Measurements from ENCODE around the gene FCER2.
"Not testable (repeated sequence)": the region's sequence is repeated elsewhere in the genome, so short reads cannot be mapped to it uniquely, and the experiment has no call there.

Gene FCER2, protein sequence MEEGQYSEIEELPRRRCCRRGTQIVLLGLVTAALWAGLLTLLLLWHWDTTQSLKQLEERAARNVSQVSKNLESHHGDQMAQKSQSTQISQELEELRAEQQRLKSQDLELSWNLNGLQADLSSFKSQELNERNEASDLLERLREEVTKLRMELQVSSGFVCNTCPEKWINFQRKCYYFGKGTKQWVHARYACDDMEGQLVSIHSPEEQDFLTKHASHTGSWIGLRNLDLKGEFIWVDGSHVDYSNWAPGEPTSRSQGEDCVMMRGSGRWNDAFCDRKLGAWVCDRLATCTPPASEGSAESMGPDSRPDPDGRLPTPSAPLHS

DNA sequence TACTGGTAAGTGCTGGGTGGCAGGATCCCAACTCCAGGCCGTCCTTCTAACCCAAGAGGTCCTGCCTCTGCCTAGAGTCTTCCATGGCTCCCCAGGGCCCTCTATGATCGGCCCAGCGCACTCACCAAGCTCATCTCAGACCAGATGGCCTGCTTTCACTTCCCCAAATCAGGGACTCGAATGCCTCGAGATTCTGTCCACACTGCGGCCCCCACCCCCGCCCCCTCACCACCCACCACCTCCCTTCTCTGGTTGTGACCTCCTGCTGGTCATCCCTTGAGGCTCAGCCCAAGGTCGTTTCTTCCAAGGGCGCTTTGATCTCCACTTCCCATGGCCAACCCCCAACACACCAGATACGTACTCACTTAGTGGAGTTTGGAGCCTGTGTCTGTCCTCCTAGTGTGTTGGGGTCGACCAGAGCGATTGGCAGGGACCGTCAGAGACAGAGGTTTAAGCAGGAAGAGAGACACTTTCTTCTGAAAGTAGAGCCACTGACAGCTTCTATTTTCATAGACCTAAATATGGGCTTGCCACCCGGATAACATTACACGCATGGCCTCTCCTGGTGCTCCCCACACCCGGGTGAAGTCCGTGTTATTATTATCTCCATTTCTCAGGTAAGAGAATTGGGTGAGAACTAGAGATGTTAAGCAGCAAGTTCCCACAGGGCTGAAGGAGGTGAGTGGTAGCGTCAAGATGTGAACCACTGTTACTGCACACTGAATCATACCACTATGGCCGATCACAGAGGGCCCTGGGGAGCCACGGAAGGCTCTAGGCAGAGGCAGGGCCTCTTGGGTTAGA is at the start of gene FCER2:
FCER2 (minus strand) TSS at position 478 of the 804 bp plus-strand sequence. CDS start 2,371 bp downstream, outside the sequence.
- in situ Hi-C loops (cut with HindIII; ENCODE audit: low sequenced_read_pairs) = loop anchor here (25.0 kb wide), 1 partner anchor 160 kb away; the partner anchor contains the start of gene PRR36

DNA sequence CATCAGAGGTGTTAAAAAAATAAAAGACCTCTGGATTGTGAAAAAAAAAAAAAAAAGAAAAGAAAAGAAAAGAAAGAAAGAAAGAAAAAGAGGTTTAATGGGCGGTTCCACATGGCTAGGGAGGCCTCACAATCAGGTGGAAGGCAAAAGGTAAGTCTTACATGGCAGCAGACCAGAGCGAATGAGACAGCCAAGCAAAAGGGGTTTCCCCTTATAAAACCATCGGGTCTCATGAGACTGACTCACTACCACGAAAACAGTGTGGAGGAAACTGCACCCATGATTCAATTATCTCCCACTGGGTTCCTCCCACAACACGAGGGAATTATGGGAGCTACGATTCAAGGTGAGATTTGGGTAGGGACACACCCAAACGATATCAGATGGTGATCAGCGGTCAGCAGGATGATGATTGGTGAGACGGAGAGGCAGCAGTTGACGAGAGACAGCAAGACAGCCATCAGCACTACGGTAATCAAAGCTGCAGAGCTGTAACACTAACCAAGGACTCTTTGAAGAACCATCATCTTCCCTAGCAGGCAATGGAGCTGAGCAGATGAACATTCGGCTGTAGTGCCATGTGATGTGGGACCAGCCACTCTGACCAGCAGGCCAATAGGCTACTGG is 49.3 kb upstream of the FCER2 start:
- in situ Hi-C loops (cut with HindIII; ENCODE audit: low sequenced_read_pairs) = no loop called here

DNA sequence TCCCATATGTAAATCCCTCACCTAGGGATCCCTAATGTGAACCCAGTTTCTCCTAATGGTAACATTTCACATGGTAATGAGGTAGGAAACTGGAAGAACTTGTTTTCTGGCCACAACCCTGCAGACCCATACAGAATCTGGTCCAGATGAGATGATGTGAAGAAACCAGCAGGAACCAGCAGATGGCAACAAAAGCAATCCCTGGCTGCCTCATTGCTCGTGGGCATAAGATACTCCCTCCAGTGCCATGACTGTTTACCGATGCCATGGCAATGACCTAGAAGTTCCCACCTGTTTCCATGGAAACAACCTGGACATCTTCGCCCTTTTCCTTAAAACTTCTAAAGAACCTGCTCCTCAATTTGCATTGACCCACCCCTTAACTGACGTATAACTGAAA is 46.8 kb upstream of the FCER2 start:
- in situ Hi-C loops (cut with HindIII; ENCODE audit: low sequenced_read_pairs) = no loop called here

DNA sequence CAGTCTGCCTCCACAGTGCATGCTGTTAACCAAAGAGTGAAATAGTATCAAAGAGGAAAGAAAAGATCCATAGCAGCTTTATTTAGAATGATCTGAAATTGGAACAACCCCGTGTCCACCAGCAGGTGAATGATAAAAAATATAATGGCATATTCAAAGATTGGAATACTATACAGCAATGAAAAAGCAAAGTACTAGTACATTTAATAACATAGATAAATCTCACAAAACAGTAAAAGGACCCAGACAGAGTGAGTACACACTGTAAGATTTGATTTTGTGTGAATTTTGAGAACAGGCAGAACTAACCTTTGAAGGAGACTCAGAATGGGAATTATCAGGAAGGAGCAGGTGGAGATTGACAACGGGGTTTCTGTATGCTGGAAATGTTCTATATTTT is 46.2 kb upstream of the FCER2 start:
- in situ Hi-C loops (cut with HindIII; ENCODE audit: low sequenced_read_pairs) = no loop called here

DNA sequence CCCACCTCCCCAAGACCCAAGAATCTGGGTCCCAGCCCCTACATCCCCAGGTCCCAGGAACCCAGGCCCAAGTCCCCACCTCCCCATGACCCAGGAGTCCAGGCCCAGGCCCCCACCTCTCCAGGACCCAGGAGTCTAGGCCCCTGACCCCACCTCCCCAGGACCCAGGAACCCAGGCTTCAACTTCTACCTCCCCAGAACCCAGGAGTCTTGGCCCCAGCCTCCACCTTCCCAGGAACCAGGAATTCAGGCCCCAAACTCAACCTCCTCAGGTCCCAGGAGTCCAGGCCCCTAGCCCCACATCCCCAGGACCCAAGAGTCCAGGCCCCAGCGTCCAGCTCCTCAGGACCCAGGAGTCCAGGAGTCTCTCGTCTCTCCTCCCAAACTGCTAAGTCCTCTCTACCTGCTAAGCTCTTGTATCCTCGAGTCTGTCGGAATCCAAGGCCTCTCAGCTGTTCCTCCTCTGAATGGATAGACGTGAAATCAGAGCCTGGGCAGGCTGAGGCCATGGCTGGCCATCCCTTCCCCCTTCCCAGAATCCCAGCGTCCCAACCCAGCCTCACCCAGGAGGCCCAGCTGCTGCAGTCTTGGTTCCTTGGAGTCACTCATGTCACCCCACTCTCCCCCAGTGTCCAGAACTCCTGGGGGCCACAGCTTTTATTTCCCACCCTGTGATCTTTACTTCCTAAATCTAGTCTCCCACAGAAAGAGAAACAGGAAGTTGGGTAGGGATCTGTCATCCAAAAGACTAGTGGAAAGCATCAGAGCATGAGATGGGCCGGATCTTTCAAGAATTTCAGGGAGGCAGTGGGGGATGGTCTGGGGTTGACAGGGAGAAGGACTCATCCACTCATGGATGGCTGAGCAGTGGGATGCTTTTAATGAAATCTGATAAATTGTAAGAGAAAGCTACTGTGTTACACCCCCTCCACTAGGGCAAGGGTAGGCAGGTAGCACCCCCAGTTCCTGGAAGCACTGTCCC is 45.3 kb upstream of the FCER2 start, which contains the start of gene CD209:
CD209 (minus strand) TSS at position 632 of the 982 bp plus-strand sequence; CDS start at position 609, 23 bp downstream.
- in situ Hi-C loops (cut with HindIII; ENCODE audit: low sequenced_read_pairs) = no loop called here

DNA sequence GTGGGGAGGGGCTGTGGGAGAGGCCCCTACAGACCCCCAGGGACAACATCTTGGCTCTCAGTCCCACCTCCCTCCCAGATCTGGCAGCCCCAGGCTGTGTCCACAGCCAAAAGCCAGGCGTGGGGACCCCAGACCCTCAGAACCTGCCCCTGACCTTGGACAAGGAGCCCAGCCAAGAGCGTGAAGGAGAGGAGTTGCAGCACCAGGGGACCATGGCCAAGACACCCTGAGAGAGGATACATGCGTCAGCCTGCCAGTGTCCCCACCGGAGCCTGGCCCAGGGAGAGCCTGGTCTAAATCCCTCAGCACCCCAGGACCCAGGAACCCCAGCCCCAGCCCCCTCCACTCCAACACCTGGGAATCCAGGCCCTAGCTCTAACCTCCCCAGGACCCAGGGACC is 44.4 kb upstream of the FCER2 start:
- in situ Hi-C loops (cut with HindIII; ENCODE audit: low sequenced_read_pairs) = not testable (repeated sequence)

DNA sequence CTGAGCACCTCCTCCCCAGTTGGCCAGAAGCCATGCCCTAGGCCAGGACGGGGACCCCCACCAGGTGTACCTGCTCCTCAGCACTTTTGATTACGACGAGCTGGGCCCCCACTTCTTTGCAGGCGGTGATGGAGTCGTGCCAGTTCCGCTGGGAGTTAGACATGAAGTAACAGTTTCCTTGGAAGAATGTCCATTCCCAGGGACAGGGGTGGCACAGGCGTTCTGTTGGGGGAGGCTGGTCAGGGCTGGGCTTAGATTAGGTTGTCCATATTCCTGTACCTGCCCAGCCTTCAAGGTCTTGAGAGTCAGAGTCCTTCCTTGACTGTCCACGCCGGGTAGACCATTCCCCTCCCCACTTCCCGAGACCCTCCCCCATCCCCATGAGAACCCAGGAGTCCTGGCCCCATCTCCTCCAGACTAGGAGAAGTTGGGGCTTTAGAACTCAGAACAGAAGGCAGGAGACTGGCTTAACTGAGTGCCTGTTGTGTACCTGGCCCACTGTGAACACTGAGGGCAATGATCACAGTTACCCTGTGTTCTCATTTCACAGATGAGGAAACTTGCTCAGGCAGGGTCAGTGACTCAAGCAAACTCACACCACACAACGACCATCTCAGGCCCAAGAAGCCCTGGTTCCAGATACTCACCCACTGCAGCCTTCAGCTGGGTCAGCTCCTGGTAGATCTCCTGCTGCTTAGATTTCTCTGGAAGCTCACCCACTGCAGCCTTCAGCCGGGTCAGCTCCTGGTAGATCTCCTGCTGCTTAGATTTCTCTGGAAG is 43.1 kb upstream of the FCER2 start:
- in situ Hi-C loops (cut with HindIII; ENCODE audit: low sequenced_read_pairs) = no loop called here

DNA sequence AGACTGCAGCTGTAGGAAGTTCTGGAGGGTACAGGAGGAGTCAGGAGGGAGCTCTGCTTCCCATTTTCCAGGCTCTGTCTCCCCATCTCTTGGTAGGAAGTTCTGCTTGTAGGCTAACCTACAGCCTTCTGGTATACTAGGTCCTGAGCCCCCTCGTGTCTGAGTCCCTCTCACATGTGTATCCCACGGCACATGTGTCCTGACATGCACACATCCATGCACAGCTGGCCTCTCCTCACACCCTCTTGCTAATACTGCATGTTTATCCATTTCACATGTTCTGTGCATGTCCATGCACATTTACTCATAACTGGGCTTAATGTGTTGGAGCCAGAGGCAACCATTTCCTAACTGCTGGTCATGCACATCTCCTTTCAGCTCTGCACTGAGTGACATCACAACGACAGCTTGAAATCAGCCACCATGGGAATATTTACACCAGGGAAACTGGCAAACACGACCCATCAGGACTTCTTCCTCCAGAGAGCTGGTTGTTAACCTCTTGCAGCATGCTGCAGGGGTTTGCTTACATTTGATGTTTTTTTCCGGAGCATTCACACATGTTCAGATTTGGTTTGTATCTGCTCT is 42.4 kb upstream of the FCER2 start:
- in situ Hi-C loops (cut with HindIII; ENCODE audit: low sequenced_read_pairs) = no loop called here

DNA sequence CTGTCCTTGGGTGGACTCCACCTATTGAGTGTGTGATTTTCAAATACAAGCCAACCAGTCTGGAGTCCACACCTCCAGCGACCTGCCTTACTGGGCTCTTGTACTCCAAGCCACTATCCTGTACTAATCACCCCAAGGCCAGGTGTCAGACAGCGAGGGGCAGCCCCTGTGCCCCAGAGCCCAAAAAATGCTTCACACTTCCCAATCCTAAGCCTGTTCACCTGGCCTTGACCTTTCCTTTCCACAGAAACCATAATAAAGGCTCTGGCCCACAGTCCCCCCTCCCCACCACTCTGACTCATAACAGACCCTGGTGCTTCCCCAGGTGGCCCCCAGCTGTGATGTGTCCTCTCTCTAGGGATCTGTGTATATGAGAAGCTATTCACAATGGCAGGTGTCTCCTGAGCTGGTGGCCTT is 41.5 kb upstream of the FCER2 start:
- in situ Hi-C loops (cut with HindIII; ENCODE audit: low sequenced_read_pairs) = no loop called here

DNA sequence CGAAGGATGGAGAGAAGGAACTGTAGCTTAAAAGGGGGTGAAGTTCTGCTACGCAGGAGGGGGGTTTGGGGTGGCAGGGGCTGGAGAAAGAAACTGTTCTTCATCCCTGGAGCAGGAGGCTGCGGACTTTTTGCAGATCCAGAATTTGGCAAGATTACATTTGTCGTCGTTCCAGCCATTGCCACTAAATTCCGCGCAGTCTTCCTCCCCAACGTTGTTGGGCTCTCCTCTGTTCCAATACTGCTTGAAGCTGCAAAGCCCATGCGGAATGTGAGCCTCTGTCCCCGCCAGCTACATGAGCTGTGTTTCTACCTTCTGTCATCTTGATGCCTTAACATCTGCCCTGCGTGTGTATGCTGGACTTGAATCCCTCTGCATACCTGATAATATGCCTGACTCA is 41.1 kb upstream of the FCER2 start:
- in situ Hi-C loops (cut with HindIII; ENCODE audit: low sequenced_read_pairs) = no loop called here

DNA sequence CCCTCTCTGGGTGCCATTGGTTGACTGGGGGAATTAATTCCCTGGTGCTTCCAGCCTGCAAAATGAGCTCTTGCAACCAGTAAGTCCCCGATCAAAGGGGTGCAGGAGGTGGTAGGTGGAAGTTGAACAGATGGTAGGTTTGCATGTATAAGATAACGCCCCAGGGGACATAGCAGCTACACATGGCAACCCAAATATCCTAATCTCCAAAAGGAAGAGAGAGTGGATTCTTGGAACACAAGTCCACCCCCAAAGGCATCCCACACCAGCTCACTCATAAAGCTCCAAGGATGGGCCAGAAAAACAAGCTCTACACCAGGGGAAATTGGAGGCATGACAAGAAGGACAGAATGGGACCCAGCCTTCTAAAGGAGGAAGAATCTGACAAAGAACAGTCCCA is 40.6 kb upstream of the FCER2 start:
- in situ Hi-C loops (cut with HindIII; ENCODE audit: low sequenced_read_pairs) = no loop called here

DNA sequence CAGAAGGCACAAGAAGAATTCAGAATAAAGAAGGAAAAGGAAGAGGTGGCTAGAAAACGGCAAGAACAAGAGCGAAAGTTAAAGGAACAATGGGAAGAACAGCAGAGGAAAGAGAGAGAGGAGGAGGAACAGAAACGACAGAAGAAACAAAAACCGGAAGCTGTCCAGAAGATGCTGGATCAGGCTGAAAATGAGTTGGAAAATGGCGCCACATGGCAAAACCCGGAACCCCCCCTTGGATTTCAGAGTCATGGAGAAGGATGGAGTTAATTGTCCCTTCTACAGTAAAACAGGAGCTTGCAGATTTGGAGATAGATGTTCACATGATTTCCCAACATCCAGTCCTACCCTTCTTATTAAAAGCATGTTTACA is 38.7 kb upstream of the FCER2 start:
- in situ Hi-C loops (cut with HindIII; ENCODE audit: low sequenced_read_pairs) = no loop called here

DNA sequence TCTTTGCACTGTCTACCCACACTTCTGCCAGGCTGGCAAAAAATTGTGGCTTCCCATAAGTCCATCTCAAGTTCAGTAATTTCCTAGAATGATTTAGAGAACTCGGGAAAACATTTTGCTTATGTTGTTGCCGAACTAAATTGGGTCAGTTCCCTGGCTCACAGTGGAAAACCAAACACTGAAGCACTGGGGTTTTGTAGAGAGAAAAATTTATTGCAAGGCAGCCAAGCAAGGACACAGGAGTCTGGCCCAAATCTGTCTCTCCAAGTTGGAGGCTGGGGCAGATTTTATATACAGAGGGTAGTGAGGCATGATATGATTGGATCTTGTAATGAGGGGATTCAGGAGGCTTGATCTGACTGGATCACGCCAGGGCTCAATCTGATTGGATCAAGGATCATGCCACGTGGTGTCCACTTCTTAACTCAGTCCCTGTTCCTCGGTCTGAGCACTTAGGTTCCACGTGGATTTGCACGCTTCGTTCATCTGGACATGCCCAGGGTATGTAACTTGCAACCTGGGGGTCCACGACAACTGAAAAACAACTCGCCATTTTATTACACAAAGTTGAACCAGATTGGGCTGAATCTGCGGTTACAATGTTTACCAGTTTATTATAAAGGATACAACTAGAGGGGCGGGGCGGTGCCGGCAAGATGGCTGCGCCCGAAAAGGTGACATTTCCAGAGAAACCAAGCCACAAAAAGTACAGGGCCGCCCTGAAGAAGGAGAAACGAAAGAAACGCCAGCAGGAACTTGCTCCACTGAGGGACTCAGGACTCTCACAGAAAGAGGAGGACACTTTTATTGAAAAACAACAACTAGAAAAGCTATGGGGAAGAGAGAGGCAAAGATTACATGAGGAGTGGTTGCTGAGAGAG is 38.1 kb upstream of the FCER2 start:
- in situ Hi-C loops (cut with HindIII; ENCODE audit: low sequenced_read_pairs) = no loop called here

DNA sequence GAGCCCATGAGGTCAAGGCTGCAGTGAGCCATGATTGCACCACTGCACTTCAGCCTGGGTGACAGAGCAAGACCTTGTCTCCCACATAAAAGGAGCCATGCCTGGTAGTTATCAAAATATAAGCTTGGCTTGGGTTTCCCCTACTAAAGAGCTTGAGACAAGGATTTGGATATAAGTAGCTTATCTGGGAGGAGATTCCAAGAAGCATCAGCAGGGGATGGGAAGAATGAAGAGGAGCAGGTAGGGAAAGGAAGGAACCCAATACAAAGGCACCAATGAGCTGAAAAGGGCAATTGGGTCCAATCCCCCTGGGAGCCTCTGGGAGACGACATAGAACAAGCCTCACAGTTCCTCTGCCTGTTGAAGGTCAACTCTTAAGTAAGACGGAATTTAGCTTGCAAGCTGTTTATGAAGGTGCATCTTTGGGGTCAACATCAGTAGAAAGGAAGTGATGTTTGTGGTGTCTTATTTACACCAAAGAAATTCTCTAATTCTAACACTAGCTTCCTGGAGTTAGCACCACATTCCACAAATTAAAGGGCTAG is 37.4 kb upstream of the FCER2 start:
- in situ Hi-C loops (cut with HindIII; ENCODE audit: low sequenced_read_pairs) = no loop called here

DNA sequence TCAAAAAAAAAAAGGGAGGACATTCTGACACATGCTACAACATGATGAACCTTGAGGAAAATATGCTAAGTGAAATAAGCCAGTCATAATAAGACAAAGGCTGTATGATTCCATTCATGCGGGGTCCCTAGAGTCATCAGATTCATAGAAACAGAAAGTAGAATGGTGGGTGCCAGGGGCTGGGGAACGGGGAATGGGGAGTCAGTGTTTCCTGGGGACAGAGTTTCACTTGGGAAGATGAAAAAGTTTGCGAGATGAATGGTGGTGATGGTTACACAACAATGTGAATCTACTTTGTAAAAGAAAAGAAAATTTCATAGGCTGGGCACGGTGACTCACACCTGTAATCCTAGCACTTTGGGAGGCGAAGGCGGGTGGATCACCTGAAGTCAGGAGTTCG is 36.1 kb upstream of the FCER2 start:
- in situ Hi-C loops (cut with HindIII; ENCODE audit: low sequenced_read_pairs) = no loop called here

DNA sequence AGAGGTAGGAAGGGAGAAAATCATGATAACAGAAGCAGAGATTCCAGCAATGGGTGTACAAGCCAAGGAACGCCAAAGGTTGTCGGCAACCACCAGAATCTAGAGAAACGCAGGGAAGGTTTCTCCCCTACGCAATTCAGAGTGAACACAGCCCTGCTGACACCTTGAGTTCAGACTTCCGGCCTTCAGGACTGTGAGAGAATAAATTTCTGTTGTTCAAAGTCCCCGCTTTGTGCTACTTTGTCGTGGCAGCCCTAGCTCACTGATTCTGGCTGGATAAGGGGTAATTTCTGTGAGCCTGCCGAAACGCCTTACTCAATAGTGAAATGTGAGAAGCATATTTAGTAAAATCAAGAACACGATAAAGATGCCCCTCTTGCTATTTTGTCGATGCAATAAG is 35.3 kb upstream of the FCER2 start:
- in situ Hi-C loops (cut with HindIII; ENCODE audit: low sequenced_read_pairs) = no loop called here

DNA sequence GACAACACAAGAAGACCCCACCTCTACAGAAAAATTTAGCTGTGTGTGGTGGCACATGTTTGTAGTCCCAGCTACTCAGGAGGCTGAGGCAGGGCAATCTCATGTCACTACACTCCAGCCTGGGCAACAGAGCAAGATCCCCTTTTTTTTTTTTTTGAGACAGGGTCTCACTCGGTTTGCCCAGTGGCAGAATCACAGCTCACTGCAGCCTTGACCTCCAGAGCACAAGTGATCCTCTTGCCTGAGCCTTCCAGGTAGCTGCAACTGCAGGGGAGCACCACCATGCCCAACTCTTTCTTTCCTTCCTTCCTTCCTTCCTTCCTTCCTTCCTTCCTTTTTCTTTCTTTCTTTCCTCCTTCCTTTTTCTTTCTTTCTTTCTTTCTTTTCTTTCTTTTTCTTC is 34.2 kb upstream of the FCER2 start:
- in situ Hi-C loops (cut with HindIII; ENCODE audit: low sequenced_read_pairs) = no loop called here

Measured in DLD1 (cell line).